ENCODE data around the gene PORCN. TPM values are rescaled to one million over a fixed set of nuclear protein-coding genes. Genes with fewer than 3 reads are reported as not detected.

PORCN gene
- total RNA-seq, 1 experiment from 2014 or later = 12.6 TPM

- Histone ChIP-seq H3K9me3 (ENCODE audit: control insufficient read depth, low read depth, low read length) (peaks cover 37% of the 10 kb centered on the region), H3K14ac (ENCODE audit: insufficient read depth, low read length) (no peak overlapping the region; the same call in 1 of the 2 replicates), H3K4me1 (ENCODE audit: insufficient read depth, low read length) (no peaks in the 10 kb centered on the region), H3K79me2 (ENCODE audit: insufficient read depth, low read length) (no peaks in the 10 kb centered on the region), H3K79me1 (ENCODE audit: insufficient read depth, low read depth, low read length, poor library complexity, severe bottlenecking) (no peaks in the 10 kb centered on the region), H2BK120ac (ENCODE audit: low read depth, low read length, poor library complexity, severe bottlenecking) (no peak overlapping the region), H3K56ac (ENCODE audit: insufficient read length, low read depth, low read length) (no peak overlapping the region), H3K27ac (ENCODE audit: insufficient read length, low read depth, low read length) (no peak overlapping the region), H2BK12ac (ENCODE audit: insufficient read length, low read depth, low read length) (no peak overlapping the region), H3K27me3 (ENCODE audit: insufficient read depth, low read length) (no peaks in the 10 kb centered on the region), H2BK5ac (ENCODE audit: insufficient read length, low read length) (no peak overlapping the region), H3K18ac (ENCODE audit: insufficient read length, low read depth, low read length) (no peak overlapping the region), H3K23ac (ENCODE audit: insufficient read length, low read depth, low read length) (no peak overlapping the region), H3K4ac (ENCODE audit: low read depth, low read length) (no peak overlapping the region), H4K8ac (replicated peaks; ENCODE audit: insufficient read length, low read depth, low read length) (no peak overlapping the region), H4K5ac (ENCODE audit: insufficient read length, low read depth, low read length) (no peak overlapping the region), H3K23me2 (ENCODE audit: insufficient read length, low read depth, low read length, poor library complexity, severe bottlenecking) (no peaks in the 10 kb centered on the region), H2AK5ac (ENCODE audit: insufficient read length, low read length) (no peak overlapping the region), H3K9ac (ENCODE audit: extremely low read depth, insufficient read length, low read length) (no peak overlapping the region), H2BK15ac (ENCODE audit: low read depth, low read length) (no peak overlapping the region), H3T11ph (ENCODE audit: low read length) (no peak overlapping the region), H4K20me1 (ENCODE audit: control insufficient read depth, insufficient read depth, insufficient read length) (no peaks in the 10 kb centered on the region), H3K4me2 (ENCODE audit: insufficient read depth, insufficient read length, low read length) (no peak overlapping the region), H2AFZ (ENCODE audit: low read length) (no peak overlapping the region), H4K91ac (ENCODE audit: insufficient read length, low read depth, low read length) (no peak overlapping the region), H2BK20ac (ENCODE audit: low read depth, low read length, poor library complexity, severe bottlenecking) (no peak overlapping the region)
- Mint-ChIP-seq H3K4me3 (no peak overlapping the region; a peak in 1 of 5 replicates), H3K4me1 (0 out of 4 replicates have a peak, but pooled peaks cover 0 to 2% of the 10 kb centered on the region in 2 experiments), H3K9me3 (peaks cover 74 to 78% of the 10 kb centered on the region in 2 experiments), H3K36me3 (ENCODE audit: insufficient read depth in 1 of 3, low read depth in 3 of 3) (peaks cover 0 to 3% (median 0%) of the 10 kb centered on the region in 3 experiments; a peak in 2 of 7 replicates), H3K27ac (no peak overlapping the region), H3K27me3 (ENCODE audit: low read depth) (peaks cover 2% of the 10 kb centered on the region)
- WGBS (ENCODE audit: extremely low coverage, insufficient read length, low lambda C conversion rate) = no CpG with 5 or more reads among the region's 10 CpGs
- peak; percentile 64 for TF ChIP-seq CTCF (conservative IDR thresholded peaks at IDR 0.05)
- DNase-seq = peak; percentile 64
These were observed 14.9 kb upstream of the PORCN start for GRCh38 chrX:48493890-48494364.

All from H9 (cell line).